GM19468 (cell line): ENCODE results near the gene SPATA20.

Source experiments
- ATAC-seq: cut with Tn5 transposase; IDR thresholded peaks from one replicate; pipeline ENCODE4 v1.9.1; 2021; ENCODE audit warnings: mild to moderate bottlenecking, moderate library complexity, moderate number of reproducible peaks; ENCODE audit not compliant: unreplicated experiment; ENCODE audit errors: extremely low read depth

The SPATA20 gene

GRCh38 chr17:50573866-50574611 is 27.1 kb downstream of the SPATA20 start:
- no peak for ATAC-seq

- no peak for ATAC-seq
These were observed 28.7 kb downstream of the SPATA20 start for GRCh38 chr17:50575581-50576210.

- no peak for ATAC-seq
These were observed 29.9 kb downstream of the SPATA20 start for GRCh38 chr17:50576864-50577263.

DNA sequence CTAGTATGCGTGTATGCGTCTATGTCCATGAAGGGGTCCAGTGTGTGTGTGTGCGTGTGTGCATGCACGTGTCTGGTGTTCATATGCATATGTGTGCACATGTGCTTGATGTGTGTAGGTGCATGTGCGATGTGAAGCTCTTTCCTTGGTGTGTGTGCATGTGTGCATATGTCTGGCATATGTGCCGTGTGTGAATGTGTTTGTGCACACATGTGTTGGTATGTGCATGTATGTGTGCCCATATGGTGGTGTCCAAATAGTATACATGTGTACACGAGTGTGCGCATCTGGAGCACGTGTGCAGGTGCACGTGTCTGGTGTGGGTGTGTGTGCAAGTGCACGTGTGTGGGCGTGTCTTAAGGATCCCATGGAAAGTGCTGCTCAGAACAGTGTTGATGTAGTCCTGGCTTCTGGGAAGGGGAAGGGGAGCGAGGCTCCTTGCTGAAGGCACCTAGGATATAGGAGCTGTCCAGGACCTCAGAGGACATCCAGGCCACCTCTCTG is 30.5 kb downstream of the SPATA20 start:
- ATAC-seq: no peak

GRCh38 chr17:50578173-50578572 is 31.2 kb downstream of the SPATA20 start:
- ATAC-seq: no peak

- no peak for ATAC-seq
These were observed 32.4 kb downstream of the SPATA20 start for GRCh38 chr17:50579399-50579798.

- no peak for ATAC-seq
These were observed 33.7 kb downstream of the SPATA20 start for GRCh38 chr17:50580646-50581045.

DNA sequence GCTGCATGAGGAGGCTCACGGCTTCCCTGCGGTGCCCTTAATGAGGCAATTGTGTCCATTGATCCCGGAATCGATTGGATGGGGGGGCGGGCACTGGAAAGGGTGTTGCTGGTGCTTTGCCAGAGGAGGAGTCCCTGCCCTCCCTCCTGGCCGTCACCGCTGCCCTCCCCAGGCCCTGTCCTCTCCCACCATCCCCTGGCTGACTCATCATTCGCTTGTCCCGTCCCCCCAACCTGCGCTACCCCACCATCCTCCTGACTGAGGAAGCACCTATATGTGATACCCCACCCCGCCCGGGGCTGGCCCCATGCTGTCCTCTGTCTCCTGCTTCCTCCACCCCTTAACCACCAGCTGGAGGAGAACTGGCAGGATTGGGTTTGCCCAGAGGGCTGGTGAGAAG is 34.3 kb downstream of the SPATA20 start:
- no peak for ATAC-seq

- ATAC-seq: no peak
These were observed 35.8 kb downstream of the SPATA20 start for GRCh38 chr17:50582741-50583140.

DNA sequence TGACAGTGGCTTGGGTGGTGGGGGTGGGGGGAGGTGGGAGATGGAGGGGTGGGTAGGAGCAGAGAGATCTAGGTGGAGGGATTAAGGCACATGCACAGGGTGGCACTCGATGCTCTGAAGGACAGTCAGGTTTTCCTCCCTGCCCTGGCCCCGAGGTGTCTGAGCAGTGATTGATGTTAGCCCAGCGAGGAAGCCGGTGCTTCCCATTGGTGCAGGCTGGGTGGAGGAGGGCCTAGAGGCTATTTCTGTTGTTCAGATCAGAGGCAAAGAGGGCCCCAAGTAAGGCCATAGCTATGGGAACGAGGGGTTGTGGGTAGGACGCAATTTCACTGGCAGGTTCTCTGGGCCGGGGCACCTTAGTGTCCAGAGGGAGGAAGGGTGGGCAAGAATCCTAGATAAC is 36.7 kb downstream of the SPATA20 start:
- ATAC-seq: no peak

DNA sequence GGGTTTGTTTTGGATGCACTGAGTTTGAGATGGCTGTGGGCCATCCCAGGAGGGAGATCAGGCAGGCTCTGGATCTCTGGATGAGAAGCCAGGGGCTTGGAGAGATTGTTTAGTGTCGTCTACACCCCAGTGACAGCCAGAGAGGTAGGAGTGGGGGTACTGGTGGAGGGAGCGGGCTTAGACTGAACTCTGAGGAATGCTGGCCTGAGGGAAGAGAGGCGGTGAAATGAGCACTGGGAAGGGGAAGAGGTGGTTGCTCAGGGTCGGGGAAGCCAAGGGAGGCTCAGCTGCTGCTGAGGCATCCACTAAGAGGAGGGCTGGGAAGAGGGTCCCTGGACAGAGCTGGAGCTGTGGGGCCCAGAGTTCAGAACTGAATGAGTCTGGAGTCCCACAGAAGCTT is 37.1 kb downstream of the SPATA20 start:
- ATAC-seq: no peak

DNA sequence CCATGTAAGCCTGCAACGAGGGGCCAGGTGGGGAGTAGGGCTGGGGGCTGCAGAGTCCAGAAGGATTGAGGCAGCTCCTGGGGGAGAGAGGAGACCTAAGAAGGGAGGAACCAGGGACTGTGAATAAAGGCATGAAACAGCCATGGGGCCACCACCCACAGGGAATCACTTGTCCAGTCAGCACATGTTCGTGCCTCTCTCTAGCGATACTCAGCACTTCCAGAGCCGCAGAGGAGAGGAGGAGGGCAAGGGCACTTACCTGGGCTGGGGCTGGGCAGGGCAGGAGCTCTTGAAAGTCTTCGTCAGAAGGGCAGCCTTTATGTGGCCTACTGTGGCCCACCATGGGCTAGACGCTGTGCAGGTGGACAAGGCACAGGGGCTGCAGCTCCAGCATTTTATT is 37.8 kb downstream of the SPATA20 start:
- no peak for ATAC-seq

DNA sequence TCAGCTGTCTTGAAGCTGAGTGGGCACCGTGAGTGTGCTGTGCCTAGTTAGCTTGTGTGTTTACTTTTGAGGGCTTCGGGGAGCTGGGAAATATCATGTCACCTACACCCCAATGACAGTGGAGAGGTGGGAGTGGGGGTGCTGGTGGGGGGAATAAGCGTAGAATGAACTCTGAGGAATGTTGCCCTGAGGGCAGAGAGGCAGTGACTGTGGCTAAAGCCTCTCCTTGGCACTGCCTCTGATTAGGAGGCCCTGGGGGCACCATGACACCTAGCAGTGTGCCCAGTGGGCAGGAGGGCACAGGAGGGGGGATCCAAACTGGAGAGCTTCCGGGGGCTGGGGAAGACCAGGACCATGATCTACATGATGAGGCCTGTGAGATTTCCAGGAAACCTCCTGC is 38.4 kb downstream of the SPATA20 start:
- ATAC-seq: no peak

GRCh38 chr17:50585891-50586290 is 38.9 kb downstream of the SPATA20 start:
- ATAC-seq: no peak

DNA sequence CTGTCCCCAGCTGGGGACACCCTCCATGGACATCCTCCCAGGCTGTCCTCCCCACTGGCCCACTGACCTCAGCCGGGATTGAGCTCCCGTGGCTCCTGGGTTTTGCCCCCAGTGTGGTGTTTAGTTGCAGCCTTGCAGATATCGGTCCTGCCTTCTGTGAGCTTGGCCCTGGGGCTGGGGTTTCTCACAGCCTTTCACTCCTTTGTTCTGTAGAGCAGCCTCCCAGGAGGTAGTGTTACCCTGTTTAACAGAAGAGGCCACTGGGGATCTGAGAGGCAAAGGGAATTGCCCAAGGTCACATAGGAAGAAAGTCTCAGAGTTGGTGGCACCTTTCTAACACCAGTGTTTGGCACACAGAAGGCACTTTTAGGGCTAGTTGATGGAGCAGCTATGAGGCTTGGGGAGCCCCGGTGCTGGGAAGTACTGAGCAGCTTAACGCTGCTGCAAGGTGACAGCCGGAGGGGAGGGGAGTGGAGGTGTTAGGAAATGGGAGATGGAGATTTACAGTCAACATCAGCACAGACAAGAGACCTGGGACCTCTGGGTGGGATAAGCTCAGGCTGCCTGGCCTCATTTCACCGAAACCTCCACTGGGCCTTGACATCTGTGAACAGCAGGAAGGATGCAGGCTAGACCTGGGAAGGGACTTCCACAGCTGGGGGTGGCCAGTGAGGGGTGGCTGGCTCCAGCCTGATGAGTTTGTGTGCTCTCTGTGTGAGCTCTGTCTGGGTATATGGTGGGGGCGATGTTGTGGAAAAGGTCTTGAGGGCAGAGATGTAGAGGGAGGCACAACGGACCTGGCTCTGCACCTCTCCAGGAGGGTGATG is 39.7 kb downstream of the SPATA20 start:
- ATAC-seq: no peak

GRCh38 chr17:50587571-50587970 is 40.6 kb downstream of the SPATA20 start:
- no peak for ATAC-seq

- no peak for ATAC-seq
These were observed 41.5 kb downstream of the SPATA20 start for GRCh38 chr17:50588391-50589049.

DNA sequence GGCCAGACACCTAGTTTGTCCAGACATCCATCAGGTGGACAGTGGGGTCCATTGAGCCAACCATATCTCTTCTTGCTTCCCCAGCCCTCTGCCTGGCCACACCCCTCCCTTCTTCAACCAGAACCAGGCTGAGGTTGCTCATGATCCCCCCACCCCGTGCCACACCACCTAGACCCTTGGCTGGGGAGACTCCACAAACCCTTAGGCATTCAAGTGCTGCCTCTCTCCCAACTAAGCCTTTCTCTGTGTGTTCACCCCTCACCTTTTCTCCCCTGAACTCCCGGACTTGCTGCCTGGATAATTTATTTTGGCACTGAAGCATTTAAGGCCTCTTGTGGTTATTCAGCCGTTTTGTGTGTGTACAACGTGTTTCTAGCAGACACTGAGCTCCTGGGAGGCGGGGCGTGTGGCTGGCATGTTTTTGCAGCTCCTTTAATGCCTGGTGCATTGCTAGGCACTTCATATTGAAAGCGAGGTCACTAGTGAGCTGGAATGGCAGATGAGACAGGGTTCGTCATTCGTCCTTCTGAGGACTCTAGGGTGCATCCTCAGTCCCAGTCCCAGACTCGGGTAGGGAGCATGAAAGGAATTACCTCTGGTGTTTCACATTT is 42.2 kb downstream of the SPATA20 start:
- no peak for ATAC-seq

- no peak for ATAC-seq
These were observed 44.2 kb downstream of the SPATA20 start for GRCh38 chr17:50590946-50591737.
